ENCODE measurements around the gene SLC24A4.

SLC24A4 gene

DNA sequence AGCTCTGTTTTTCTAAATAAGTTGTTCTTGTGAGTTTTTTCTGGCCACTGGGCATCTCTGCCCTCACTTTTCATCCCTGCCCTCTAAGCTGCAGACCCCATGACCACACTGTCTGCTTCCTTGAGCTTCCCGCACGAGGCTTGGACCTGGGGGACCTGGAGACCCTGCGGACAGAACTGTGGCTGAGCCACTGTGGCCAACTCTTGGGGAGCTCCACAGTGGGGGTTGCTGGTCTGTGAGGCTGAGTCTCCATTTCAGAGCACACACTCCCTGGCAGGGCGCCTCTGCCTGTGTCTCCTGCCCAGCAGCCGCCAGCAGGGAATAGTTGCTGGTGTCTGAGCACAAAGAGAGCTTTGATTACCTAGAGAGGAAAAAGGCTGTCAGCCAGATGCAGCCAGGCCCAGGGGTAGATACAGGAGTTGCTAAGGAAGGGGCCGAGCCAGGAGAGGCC is 177.6 kb downstream of the SLC24A4 start:
- DNase-seq (ENCODE audit: low read depth in 3 of 3) = no peak

DNA sequence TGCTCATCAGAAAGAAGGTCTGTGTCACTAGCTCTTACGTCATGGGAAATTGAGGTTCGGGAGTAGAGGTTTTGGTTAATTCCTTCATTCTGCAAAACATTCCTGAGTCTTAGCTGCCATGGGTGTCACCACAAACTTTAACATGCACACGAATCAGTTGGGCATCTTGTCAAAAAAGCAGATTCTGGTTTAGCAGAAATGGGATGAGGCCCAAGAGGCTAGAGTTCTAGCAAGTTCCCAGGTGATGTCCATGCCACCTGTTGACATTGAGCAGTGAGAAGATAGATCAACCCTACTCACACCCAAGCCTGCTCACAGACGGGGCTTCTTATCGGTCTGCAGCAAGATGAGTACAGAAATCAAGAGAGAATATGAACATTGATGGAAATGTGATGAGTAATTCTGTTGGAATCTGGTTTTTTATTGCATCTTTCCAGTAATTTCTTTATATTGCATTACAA is 179.0 kb downstream of the SLC24A4 start:
- no peak for DNase-seq (ENCODE audit: low read depth in 3 of 3)

DNA sequence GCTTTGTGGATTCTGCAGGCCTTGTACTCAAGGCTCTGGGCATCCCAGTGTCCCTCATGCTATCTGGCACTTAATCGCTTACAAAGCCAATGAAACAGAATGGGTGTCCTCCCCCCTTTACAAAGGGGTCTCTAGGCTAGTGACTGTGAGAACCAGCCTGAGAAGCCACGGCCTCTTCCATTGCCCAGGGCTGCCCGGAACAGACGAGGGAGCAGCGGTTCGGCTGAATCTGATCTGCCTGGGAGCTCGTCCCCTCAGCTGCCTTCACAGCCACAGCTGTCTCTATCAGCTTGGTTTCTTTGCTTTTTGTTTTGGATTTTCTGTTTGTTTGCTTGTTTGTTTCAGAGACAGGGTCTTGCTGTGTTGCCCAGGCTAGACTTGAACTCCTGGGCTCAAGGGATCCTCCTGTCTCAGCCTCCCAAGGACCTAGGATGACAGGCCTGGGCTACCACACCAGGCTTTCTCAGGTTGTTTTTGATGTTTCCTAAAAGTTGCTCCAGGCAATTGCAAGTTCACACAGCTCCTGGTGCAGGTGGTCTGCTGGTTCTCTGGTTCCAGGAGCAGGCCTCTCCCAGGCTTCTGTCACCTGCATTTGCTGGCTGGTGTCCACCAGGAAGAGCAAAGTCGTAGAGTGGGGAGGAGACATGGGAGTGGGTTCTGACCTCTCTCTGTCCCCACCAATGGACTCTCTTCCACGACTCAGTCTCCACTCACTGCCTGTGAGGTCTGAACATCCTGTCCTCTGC is 179.7 kb downstream of the SLC24A4 start:
- DNase-seq (ENCODE audit: low read depth in 3 of 3) = no peak

DNA sequence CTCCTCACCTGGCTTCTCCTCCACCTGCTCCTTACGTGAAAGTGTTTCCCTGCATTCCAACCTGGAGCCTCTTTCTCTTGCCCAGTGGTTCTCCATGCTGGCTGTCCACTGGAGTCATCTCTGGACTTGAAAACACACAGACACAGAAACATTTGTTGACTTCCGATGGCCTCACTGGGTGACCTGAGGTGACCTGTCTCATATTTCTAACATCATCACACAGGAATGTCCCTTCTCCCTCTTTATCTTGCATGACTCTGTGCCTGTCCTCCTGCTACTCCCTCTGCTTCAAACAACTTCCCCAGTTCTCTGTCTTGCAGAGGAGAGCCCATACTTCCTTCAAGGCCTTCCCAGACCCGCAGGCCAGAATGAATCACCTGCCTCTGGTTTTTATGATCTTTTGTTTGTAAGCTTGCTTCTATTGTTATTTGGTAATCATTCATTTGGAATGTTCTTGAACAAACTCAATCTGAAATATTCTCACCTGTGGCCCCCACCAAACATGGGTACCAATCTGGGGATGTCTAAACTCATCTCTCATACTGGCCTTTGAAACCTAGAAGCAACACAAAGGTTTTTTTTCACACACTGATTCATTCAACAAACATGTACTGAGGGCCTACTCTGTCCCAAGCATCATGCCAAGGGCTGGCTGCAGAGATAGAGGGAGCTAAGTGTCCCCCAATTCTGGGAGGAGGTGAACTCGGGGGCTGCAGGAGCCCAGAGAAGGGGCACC is 181.0 kb downstream of the SLC24A4 start:
- DNase-seq (ENCODE audit: low read depth in 3 of 3) = no peak

DNA sequence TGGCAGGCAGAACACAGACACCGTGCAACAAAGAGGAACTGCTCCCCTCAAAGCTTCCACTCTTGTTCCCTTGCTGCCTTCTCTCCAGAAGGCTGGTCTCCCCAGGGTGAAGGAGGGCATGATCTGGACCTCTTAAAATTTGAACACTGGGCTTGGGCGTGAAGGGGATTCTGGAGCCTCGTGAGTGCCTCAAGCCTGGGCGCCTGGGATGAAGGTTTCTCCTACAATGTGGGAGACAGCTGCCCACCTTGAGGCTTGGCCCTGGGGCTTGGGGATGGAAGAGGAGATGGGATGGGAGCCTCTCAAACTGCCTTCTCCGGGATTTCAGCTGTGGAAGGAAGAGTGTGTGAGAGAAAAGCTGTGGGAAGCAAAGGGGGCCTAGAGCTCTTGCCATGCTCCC is 182.9 kb downstream of the SLC24A4 start:
- DNase-seq (ENCODE audit: low read depth in 3 of 3) = no peak

DNA sequence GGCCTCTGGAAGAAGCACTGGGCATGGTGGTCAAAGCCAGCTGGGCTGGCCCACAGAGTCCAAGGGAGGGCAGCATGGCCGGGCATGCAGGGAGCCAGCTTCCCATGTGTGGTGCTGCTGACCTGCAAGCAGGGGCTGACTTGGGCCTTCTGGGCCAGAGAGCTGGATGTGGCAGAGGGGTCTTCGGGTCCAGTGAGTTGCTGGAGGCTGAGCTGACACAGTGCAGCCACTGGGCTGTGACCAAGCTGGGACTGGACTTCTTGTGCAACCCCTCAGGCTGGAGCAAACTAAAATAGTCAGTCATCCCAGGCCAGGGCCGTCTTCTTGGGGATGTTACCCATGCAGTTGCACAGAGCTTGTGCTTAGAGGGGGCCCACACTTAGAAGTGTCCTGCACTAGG is 183.3 kb downstream of the SLC24A4 start:
- DNase-seq (ENCODE audit: low read depth in 3 of 3) = no peak

DNA sequence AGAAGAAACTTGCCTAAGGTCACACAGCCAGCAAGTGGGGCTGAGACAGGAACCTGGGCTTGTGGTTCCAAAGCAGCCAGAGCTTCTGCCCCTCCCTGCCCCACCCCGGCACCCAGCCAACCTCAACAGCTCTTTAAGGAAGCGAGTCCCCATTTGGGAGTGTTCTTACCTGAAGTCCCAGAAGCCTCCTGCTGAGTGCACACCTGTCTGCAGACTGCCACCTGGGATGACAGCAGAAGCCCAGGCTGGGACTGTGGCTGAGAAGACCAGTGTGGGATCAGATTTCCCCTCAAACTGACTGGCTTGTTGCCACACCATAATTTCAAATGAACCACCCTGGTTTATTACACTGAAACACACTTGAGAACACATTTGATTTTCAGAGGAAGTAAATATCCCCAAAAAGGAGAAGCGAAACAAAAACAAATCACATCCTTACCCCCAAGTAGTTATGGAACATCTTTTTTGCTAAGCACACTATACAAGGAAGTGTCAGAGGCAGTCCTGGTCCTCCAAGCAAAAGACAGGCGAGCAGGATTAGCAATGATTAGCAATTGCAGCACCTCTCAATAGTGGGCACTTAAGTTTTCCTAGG is 184.3 kb downstream of the SLC24A4 start:
- no peak for DNase-seq (ENCODE audit: low read depth in 3 of 3)

DNA sequence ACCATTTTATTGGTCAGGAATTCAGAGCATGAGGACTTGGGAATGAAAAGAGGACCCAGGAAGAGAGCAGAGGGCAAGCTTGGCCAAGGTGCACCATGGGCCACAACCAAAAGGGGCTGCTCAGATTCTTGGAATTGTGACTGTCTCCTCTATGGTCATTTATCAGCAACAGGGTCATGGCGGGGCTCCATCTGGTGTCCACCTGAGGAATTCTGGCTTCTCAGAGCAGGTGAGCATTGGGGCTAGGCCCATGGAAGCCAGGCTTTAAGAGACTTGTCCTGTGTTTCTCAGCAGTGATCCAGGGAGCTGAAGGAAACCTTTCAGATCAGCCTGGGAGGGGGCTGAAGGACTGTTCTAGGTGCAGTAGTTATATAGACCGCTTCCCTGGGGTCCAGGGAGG is 188.0 kb downstream of the SLC24A4 start:
- no peak for DNase-seq (ENCODE audit: low read depth in 3 of 3)

DNA sequence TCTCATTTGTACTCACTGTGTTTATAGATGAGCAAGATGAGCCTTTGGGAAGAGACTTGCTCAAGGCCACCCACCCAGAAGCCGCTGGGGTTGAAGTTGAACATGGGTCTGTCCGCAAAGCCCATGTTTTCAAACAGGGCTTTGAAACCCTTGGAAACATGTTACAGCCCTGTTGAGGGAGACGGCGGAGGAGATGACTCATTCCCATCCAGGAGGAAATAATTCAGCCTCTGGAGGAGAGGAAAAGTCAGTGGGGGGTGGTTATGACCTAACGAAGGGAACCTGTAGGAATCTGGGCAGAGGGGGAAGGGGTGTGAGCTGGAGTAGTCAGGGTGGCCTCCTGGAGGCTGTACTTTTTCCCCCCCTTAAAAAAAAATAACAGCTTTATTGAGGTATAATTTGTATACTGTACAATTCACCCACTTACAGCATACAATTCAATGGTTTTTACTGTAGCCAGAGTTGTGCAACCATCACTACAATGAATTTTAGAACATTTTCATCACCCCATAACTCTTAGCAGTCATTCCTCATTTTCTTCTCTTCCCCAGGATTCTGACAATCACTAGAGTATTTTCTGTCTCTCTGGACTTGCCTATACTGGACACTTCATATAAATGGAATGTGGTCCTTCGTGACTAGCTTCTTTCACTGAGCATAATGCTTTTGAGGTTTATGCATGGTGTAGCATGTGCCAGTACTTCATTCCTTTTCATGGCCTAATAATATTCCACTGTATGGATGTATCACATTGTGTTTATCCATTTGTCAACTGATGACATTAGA is 188.7 kb downstream of the SLC24A4 start:
- DNase-seq (ENCODE audit: low read depth in 3 of 3) = no peak

DNA sequence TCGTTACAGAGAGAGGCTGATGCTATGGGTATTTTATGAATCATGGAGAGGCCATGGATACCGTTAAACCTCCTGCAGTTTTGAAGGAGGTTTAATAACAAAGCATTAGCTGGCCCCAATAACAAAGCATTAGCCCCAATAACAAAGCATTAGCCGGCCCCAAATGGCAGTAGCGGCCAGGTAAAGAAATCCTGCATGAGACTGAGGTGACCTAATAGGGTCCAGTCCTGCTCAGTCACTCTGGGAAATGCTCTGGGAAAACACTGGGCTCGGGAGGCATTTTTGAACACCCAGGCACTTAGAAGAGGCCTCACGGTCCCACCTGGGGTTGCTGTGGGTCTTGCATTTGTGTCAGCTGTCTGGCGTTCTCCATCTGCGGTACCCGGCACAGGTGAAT is 189.8 kb downstream of the SLC24A4 start:
- DNase-seq (ENCODE audit: low read depth in 3 of 3) = no peak

DNA sequence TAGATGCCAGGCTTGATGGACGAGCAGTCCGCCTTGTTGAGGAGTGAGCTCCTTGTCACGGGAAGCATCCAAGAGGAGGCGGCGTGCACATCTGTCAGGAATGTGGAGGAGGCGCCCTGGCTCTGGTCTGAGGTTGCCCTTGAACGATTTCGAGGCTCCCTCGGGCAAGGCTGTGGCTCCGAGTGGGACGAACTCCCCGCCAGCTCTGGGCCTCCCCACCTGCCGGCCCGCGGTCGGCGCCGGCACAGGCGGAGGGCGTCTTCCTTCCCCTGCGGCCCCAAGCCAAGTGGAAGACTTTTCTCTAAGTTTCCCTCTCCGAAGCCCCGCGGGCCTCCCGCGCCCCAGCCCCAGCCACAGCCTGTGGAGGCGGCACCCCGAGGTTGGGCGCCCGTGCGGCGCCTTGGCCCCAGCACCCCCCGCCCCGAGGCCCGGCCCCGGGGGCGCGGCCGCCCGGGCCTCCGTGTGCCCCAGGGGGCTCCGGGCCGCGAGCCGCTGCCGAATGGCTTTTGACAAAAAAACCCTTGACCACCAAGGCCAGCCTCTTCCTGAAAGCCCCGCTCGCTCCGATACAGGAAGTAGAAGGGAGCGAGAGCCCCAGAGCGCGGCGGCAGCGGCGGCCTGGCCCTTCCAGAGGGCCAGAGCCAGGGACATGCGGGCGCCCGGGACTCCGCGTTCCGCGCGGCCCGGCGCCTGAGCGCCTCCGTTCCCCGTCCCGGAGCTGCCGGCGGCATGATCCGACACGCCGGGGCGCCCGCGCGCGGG is 190.4 kb downstream of the SLC24A4 start, which contains the start of gene RIN3:
RIN3 (plus strand) TSS at position 578 of the 762 bp plus-strand sequence; CDS start at position 730, 152 bp downstream.
- DNase-seq (ENCODE audit: low read depth in 3 of 3) = peak in 2 of 3 experiments; percentile 23 to 31

DNA sequence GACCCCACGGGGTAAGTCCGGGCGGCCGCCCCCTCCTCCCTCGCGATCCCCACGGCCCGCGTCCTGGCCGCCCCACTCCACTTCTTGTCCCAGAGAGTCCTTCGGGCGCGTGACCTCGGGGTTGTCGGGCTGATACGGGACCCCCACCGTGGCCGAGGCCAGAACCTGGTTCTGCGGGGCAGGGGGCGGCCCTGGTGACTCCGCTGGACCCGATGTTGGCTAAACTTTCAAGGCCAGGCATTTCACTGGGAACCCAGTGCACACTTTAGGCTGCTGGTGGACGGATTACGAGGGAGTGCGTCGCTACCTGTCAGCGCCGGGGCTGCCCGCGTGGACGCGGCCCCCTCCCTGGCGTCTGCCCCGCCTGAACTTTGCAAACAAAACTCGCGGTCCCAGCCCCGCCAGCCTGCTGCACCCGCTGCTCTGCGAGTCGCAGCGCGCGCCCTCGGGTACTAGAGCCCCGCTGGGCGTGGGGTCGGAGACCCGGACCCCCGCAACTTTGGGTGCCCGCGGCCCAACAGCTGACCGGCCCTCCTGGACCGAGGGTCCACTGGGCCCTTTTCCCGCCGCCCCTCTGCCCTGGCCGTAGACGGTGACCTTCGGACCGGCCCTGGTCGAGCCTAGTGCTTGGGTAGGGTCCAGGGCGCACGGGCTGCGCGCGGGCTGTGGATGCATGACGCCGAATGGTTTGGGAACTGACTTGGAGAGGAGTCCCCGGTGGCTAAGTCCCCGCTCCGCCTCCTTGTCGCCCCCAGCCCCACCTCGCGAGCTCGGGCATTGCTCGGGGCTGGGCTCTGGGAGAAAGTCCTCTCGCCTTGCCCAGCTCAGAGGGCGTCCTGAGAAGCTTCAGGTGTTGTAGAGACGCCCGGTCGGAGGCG is 191.2 kb downstream of the SLC24A4 start:
- DNase-seq (ENCODE audit: low read depth in 3 of 3) = peak in 1 of 3 experiments; percentile 21

DNA sequence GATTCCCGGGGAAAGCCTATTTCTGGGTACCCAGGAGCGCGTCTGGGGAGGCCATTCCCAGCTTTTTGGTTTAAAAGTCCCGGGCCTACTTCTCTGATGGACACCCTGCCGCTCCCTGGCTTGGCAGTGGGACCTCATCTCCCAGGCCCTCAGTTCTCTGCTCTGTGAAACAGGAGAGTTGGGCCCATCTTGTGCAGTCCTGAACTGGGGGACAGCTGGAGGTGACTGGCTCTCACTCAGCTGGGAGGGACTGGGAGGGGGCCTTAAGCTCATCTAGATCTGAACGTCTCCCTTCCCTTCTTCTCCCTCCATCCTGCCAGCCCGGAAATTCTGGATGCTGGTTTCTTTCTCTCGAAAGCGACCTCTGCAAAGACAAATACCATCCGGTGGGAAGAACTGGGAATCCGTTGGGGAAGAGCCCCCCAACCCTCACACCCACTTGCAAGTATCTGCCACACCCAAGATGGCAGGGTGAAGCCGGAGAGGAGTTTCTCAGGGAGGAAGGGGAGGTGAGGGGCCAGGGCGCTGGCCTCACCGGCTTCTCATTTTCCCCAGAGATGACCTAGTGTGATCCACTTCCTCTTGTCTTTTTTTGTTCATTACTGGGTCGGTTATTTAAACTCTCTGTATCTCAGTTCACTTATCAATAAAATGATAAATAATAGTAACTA is 192.0 kb downstream of the SLC24A4 start:
- DNase-seq (ENCODE audit: low read depth in 3 of 3) = no peak

DNA sequence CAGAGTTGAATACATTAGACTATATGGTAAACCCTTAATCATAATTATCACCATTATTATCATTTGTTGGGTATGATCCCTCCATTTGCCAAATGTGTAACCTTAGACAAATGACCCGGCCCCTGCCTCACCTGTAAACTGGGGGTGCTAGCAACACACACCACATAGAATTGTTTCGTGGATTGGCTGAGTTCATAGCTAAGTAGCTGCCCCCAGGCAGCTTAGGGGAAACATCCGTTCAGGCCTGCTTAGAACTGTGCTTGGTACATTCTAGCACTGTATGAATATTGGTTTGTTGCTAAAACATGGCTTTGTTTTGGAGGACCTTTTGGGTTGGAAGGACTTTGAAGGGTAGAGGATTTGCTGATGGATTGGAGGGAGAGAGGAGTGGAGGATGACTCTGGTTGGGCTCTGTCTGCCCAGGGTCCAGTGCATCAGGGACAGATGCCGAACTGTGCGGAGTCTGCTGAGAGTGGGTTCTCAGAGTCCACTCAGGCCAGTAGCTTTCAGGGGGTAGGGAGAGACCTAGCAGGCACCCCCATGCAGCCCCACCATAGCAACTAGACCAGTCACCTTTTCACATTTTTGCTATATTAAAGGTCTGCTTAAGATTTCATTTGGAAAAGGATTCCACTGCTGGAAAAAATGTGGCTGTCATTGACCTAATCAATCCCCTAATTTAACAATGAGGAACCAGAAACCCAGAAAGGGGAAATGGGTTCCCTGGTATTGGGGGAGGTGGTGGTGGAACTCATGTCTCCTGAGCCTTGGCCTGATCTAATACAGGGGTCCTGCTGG is 192.8 kb downstream of the SLC24A4 start:
- no peak for DNase-seq (ENCODE audit: low read depth in 3 of 3)

DNA sequence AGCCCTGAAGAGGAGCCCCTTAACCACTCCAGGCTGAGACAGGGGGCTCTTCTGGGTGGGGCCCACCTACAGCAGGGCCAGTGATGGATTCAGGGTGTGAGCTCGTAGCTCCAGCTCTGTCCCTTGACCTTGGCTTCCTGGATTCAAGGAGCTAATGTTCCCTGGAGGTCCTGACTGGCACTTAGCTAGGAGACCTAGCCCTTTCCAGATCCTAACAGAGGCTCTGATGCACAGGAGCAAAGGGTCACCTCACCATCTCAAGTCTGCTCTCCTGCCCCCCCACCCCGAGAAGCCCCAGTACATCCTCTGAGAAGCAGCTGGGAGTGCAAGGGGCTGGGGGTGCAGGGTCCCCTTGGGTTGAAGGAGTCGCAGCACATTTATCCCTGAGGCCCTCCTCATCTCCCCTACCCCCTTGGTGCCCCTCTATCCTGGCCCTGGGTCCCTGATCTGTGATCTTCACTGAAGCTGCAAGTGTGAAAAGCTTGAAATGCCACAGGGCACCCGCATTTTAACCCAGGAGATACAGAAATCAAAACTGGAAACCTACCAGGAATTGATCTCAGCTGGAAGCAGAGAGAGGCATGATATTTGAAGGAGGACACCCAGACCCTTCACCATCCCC is 193.5 kb downstream of the SLC24A4 start:
- no peak for DNase-seq (ENCODE audit: low read depth in 3 of 3)

DNA sequence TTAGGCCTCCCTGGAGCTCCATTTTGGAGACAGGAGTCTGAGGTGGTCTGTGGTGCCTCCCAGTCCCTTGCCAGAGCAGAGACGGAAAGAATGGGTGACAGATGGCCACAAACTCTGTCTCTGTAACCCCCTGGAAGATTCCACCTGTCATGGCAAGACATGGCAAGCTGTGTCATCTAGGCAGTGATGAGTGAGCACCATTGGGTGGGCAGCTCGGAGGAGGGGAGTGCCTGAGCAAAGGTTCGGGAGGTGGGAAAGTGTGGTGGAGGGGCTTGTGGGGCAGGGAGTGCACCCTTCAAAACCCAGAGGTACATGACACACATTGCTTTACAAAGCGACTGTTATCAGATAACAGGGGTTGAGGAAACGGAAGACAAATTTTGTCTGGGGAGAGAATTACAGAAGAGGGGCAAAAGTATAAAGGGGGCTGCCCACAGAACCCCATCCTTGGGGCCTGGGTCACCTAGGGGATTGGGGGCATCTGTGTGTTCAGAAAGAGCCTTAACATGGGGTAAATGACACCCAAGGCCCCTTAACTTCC is 194.1 kb downstream of the SLC24A4 start:
- DNase-seq (ENCODE audit: low read depth in 3 of 3) = peak in 1 of 3 experiments; percentile 18

DNA sequence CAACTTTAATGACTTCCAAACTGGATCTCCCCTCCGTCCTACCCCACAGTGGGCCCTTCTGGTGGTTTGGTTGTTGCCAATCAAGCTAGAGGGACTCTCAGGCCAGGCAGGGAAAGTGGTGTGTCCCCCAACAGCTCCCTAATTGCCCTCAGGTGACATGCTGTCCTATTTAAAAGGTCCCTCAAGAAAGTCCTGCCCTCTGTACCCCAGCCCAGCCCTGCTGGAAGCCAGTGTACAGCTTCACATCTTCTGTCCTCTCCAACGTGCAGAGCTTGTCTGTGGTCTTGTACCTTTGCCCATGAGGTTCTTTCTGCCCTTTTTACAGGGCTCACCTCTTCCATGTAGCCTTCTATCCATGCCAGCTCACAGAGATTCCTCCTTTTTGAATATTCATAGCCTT is 194.8 kb downstream of the SLC24A4 start:
- DNase-seq (ENCODE audit: low read depth in 3 of 3) = no peak

Measured in stimulated activated CD4-positive, alpha-beta T cell treated with anti-CD3 and anti-CD28 coated beads, TNF-alpha, amount 100 ng/mL, for 4 hours (primary cell).